ENCODE results near the gene PNLIPRP2.

DNA sequence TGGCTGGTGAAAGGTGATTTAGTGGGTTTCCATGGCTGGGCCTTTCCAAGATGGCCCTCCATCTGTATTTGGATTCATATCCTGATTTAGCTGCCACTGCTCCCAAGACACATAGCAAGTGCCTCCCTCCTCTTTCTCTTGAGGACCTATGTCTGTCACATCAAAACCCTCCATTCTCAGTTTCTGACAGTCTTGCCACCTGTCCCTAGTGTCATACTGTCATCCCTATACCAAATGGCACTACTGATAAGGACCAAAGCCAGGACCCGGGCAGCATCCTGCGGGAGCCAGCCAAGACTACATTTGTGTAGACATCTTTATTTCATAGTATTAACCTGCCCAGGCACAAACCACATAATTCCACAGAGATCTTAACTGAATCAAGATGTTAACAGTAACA is 34.8 kb downstream of the PNLIPRP2 start:
- TF ChIP-seq, protein P1, sequence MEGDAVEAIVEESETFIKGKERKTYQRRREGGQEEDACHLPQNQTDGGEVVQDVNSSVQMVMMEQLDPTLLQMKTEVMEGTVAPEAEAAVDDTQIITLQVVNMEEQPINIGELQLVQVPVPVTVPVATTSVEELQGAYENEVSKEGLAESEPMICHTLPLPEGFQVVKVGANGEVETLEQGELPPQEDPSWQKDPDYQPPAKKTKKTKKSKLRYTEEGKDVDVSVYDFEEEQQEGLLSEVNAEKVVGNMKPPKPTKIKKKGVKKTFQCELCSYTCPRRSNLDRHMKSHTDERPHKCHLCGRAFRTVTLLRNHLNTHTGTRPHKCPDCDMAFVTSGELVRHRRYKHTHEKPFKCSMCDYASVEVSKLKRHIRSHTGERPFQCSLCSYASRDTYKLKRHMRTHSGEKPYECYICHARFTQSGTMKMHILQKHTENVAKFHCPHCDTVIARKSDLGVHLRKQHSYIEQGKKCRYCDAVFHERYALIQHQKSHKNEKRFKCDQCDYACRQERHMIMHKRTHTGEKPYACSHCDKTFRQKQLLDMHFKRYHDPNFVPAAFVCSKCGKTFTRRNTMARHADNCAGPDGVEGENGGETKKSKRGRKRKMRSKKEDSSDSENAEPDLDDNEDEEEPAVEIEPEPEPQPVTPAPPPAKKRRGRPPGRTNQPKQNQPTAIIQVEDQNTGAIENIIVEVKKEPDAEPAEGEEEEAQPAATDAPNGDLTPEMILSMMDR (IDR thresholded peaks at IDR 0.05): no peak
- TF ChIP-seq POLR2A (IDR thresholded peaks at IDR 0.05) (no peak), POLR2AphosphoS5 (IDR thresholded peaks at IDR 0.05) (no peak), EP300 (IDR thresholded peaks at IDR 0.05) (no peak)

All from gastroesophageal sphincter (tissue), 3 donors.